ENCODE measurements around the gene CMTM6.
"Not testable (repeated sequence)": the region's sequence is repeated elsewhere in the genome, so short reads cannot be mapped to it uniquely, and the experiment has no call there.

GRCh38 chr3:32466808-32467207, 35.8 kb downstream of the CMTM6 start:
- not testable (repeated sequence) for TF ChIP-seq POLR2A (IDR thresholded peaks at IDR 0.05; ENCODE audit: low read length); GATA1 (IDR thresholded peaks at IDR 0.05; ENCODE audit: low read depth, low read length)

Data from erythroblast (primary cell).